Cortex of kidney (tissue), 1 donor: ENCODE results near the gene C19orf73.
"Not testable (repeated sequence)": the region's sequence is repeated elsewhere in the genome, so short reads cannot be mapped to it uniquely, and the experiment has no call there.

Experiments used
- DNase-seq: peaks from one replicate; lab custom pipeline; 2025; lab: John Stamatoyannopoulos, UW

C19orf73 gene

DNA sequence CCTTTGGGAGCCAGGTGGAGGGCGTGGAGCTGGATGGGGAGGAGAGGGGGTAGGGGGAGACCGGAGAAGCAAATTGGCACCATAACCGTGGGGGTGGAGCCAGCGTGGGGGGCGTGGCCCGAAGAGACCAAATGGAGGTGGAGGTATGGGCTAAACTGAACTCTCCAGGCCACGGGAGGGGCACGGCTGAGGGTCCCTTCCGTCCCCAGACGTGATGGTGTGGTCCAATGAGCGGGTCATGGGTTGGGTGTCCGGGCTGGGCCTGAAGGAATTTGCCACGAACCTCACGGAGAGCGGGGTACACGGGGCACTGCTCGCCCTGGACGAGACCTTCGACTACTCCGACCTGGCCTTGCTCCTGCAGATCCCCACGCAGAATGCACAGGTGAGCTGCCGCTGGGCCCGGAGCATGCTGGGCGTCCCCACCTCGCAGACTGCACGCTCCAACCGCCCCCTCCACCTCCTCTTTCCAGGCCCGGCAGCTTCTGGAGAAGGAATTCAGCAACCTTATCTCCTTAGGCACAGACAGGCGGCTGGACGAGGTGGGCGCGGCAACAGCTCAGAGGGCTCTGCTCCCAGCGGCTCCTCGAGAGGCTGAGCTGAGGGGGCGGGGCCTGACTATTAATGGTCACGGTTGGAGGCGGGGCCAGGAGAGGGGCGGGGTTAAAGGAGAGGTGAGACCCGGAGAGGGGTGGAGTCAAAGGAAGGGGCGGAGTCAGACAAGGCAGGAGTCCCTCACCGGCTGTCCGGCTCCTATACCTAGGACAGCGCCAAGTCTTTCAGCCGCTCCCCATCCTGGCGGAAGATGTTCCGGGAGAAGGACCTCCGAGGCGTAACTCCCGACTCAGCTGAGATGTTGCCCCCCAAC is 30.1 kb upstream of the C19orf73 start:
- no peak for DNase-seq

- DNase-seq = no peak
Measured at GRCh38 chr19:49148044-49148682, 29.2 kb upstream of the C19orf73 start.

GRCh38 chr19:49146408-49146770 is 27.4 kb upstream of the C19orf73 start:
- not testable (repeated sequence) for DNase-seq

DNA sequence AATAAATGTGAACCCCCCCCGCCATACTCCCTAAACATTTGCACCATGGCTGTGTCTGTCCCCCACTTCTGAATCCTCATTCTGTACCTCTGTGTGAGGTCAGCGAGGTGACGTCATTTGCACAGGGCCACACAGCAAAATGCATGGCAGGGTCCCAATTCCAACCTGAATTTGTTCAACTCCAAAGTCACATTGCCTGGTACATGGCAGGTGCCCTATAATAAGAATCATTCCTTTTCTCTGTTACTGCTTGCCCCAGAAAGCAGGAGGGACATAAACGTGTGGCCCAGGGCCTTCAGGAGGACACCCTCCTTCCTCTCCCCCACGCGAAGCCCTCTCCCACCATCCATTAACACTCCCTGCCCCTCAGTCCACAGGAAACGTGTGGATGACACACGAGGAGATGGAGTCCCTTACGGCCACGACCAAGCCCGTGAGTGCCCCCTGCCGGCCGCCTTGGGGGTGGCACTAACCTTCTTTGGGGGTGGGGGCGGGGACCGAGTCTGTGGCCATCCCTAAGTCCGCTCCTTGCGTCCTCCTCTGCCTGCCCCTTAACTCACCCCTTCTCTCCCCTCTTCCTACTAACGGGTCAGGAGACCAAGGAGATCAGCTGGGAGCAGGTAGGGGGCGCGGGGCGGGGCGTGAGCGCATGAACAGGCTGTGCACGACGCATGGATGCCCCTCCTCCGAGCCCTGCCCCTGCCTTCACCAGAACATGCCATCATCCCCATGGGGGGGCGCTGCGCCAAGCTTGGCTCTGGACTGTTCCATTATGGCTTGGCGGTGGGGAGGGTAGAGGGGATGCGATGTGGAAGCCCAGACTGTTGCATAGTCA is 26.8 kb upstream of the C19orf73 start:
- no peak for DNase-seq

DNA sequence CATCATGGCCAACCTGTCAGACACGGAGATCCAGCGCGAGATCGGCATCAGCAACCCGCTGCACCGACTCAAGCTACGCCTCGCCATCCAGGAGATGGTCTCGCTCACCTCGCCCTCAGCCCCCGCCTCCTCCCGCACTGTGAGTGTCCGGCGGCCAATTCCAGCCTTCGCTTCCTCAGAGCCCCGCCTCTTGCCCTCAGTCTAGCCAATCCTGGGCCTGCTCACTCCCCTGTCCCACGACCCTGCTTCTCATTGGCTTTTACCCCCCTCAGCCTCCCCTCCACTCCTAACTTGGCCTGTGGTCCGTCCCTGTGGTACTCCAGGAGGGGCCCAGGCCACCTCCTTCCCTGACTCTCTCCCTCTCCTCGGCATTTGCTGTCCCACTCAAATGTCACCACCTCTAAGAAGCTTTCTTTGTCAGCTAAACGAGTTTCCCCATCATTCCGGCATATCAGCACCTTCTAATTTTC is 24.0 kb upstream of the C19orf73 start:
- DNase-seq = no peak

DNA sequence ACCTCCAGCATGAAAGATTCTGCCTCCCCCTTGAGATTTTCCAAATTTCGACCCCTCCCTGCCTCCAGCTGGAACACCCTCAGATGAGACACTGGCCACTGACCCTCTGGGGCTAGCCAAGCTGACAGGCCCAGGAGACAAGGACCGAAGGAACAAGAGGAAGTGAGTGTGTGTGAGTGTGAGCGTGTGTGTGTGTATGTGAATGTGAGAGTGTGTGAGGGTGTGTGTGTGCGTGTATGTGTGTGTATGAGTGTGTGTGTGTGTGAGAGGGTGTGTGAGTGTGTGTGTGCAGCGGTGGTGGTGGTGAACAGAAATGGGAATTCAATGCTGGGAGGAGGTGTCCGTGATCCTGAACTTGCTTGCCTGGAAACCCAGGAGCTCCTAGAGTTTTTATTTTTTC is 22.4 kb upstream of the C19orf73 start:
- no peak for DNase-seq

DNA sequence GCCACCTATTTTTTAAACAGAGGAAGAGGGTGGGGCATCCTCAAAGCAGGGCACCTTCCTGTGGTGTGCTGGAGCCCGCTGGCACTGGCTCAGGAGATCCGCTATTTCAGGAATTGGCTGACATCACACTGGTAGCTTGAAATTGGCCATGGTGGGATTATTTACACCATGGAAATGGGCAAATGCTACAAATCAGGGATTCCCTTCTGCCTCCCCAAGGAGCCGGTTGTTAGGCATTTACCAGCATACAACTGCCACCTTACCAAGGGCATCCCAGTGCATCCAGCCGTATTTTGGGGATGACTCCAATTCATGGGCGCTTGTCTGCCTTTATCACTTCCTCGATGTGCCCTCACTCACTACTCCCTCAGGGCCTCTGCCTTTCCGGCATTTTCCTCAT is 22.0 kb upstream of the C19orf73 start:
- no peak for DNase-seq

DNA sequence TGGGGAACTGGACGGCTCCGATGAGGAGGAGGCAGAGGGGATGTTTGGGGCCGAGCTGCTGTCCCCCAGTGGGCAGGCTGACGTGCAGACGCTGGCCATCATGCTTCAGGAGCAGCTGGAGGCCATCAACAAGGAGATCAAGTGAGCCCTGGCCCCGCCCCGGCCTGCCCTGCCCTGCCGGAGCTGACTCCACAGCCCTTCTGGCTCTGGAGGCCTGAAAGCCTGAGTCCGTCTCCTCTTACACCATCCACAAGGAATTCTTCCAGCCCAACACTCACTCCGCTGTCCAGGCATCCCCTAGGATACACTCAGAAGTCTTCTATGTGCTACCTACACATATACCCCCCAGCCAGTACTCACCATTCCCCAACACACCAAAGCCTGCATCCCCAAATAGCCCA is 17.8 kb upstream of the C19orf73 start:
- no peak for DNase-seq

GRCh38 chr19:49135686-49136085 is 16.7 kb upstream of the C19orf73 start:
- DNase-seq = no peak

DNA sequence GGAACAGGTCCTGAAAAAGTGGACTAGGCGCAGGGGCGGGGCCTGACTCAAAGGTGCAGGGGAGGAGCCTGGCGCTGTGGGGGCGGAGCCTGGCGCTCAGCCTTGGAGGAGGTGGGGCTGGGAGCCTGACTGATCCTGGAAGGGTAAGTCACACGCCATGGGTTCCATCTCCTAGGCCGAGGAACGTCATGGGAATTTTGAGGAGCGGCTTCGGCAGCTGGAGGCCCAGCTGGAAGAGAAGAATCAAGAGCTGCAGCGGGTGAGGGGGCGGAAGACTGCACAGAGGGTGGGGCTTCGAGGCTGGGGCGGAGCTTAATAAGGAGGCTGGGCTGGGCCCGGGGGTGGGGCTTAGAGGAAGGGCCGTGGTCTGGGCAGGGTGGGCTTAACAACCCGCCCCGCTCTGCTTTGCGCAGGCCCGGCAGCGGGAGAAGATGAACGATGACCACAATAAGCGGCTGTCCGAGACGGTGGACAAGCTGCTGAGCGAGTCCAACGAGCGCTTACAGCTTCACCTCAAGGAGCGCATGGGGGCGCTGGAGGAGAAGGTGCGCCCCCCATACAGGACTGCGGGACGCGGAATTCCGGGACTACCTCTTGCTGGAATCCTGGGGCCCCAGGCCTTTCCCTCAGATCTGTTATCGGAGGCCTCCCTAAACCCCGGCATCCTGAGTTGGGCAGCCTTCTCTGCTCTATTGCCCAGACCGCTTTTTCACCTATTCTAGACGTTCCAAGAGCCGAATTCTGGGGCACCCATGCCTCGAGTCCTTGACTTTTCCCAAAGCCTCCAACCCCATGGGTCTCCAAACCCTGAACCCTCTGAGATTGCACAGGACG is 14.9 kb upstream of the C19orf73 start:
- no peak for DNase-seq

- no peak for DNase-seq
Measured at GRCh38 chr19:49132974-49133609, 14.1 kb upstream of the C19orf73 start.

DNA sequence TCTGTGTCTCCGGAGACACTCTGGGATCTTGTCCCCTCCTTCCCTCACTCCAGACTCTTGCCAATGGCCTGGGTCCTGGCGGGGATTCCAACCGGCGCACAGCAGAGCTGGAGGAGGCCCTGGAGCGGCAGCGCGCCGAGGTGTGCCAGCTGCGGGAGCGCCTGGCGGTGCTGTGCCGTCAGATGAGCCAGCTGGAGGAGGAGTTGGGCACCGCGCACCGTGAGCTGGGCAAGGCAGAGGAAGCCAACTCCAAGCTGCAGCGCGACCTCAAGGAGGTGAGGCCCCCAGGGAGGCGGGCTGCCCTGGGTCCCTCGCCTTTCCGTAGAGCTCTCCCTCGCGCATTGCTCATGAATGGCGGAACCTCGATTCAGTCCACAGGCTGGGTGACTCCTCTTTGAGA is 11.4 kb upstream of the C19orf73 start:
- DNase-seq = no peak

DNA sequence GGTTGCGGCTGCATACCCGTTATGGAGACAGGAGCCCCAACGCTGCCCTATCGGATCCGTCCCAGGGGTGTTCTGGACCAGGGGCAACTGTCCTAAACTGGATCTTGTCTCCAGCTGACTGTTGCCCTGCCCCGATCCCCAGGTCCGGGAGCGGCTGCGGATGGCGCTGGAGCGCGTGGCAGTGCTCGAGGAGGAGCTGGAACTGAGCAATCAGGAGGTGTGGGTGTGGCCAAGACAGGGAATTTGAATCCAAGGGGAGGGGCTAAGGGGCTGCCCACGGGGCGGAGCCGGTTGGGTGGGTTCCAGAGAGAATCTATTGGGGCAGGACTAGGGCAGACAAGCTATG is 10.3 kb upstream of the C19orf73 start:
- no peak for DNase-seq

GRCh38 chr19:49128545-49129237 is 9.7 kb upstream of the C19orf73 start:
- DNase-seq = no peak

DNA sequence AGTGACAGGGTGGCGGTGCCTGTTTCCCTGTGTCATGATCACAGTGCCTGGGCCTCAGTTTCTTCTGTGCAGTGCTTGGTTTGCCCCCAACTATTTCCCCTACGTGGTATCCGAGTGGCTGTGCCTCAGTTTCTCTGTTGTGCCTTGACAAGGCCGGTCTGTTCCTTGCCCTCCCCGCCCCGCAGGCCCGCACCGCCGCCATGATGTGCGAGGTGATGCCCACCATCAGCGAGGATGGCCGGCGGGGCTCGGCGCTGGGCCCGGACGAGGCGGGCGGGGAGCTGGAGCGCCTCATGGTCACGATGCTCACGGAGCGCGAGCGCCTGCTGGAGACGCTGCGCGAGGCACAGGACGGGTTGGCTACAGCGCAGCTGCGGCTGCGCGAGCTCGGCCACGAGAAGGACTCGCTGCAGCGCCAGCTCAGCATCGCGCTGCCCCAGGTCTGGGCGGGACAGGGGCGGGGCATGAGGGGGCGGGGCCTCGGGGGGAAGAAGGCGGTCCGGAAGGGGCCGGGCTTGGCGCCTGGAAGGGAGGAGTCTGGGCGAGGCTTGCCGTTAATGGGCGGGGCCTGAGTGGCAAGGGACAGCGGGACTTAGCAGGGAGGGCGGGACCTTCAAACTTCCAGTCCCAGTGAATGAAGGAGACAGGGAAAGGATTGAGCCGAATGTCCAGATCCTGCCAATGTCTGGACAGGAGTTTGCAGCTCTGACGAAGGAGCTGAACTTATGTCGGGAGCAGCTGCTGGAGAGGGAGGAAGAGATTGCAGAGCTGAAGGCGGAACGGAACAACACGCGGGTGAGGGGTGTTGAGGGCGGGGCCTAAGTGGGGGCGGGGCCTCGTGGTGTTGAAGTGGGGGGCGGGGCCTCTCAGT is 9.0 kb upstream of the C19orf73 start:
- DNase-seq = no peak

DNA sequence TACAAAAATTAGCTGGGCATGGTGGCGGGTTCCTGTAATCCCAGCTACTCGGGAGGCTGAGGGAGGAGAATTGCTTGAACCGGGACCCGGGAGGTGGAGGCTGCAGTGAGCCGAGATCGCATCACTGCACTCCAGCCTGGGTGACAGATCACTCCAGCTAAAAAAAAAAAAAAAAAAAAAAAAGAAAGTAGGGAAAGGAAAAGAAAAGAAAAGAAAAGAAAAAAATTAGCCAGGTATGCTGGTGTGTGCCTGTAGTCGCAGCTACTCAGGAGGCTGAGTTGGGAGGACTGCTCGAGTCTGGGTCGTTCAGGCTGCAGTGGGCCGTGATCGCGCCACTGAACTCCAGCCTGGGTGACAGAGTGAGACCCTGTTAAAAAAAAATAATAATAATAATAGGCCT is 8.3 kb upstream of the C19orf73 start:
- DNase-seq = not testable (repeated sequence)

GRCh38 chr19:49126575-49126974 is 7.6 kb upstream of the C19orf73 start:
- no peak for DNase-seq

DNA sequence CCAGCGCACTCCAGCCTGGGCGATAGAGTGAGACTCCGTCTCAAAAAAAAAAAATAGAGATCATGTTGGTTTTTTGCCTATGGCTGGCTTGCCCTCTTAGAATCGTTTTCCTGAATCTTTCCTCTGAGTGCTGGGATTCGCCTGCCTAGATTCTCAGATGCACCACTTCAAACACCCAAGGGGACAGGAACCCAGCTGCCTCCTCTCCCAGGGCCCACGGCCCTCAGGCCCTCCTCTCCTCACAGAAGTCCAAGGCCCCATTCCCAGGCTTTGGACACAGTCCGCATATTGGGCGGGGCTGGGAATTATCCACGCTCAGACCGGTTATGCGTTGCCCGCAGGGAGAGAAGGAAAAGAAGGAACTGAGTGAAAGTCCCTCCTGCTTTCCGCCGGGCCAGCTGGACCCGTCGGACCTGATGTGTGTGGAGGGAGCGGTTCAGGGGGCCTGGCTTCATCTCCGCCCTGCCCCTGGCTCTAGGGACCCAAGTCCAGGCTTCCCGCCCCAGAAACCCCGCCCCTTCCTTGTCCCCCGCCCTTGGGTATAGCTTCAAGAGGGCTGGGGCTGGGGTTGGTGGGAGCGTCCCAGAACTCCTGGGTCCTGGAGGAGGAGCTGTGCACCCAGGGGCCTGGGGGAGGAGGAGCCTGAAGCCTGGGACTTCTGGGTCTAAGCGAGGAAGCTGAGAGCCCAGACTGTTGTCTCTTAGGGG is 6.2 kb upstream of the C19orf73 start:
- no peak for DNase-seq

GRCh38 chr19:49123285-49123684 is 4.3 kb upstream of the C19orf73 start:
- DNase-seq = not testable (repeated sequence)
